Measurements from ENCODE around the gene MATN3. TPM values are rescaled to one million over a fixed set of nuclear protein-coding genes. Genes with fewer than 3 reads are reported as not detected.

MATN3 gene
- total and polyA plus RNA-seq, 9 of the 15 experiments (the other 6 are each of a cell fraction or from before 2014, with no cell fraction given), result not detected

- TF ChIP-seq REST (IDR thresholded peaks at IDR 0.05; ENCODE audit: borderline replicate concordance) (peak; percentile 65; the same call in 1 of the 2 replicates), REST (CRISPR knock-in tag; IDR thresholded peaks at IDR 0.05; ENCODE audit: low read depth) (no peak)
Observed at GRCh38 chr2:20015482-20016083, 3.1 kb upstream of the MATN3 start (continued).

All from K562 (cell line).